ENCODE measurements around the gene PPIL4.

- TF ChIP-seq POLR2A (IDR thresholded peaks at IDR 0.05) (no peak), CTCF (IDR thresholded peaks at IDR 0.05) (no peak)
These were observed 74.0 kb downstream of the PPIL4 start for GRCh38 chr6:149471801-149472200.
